Measurements from ENCODE around the gene NLRC5.

Gene NLRC5

GRCh38 chr16:57027067-57027466 lies 37.7 kb downstream of the NLRC5 start:
- DNase-seq = no peak

- DNase-seq = no peak
Measured at GRCh38 chr16:57028086-57028485, 38.7 kb downstream of the NLRC5 start.

- no peak for DNase-seq
Measured at GRCh38 chr16:57029161-57030160, 40.1 kb downstream of the NLRC5 start.

GRCh38 chr16:57030346-57030902 lies 41.1 kb downstream of the NLRC5 start:
- no peak for DNase-seq

GRCh38 chr16:57031156-57031555 lies 41.8 kb downstream of the NLRC5 start:
- no peak for DNase-seq

GRCh38 chr16:57032346-57032745 lies 43.0 kb downstream of the NLRC5 start:
- no peak for DNase-seq

- no peak for DNase-seq
Measured at GRCh38 chr16:57032931-57033330, 43.6 kb downstream of the NLRC5 start.

GRCh38 chr16:57036315-57036714 lies 47.0 kb downstream of the NLRC5 start:
- no peak for DNase-seq

- DNase-seq = no peak
Measured at GRCh38 chr16:57036945-57037344, 47.6 kb downstream of the NLRC5 start.

GRCh38 chr16:57038166-57038565 lies 48.8 kb downstream of the NLRC5 start:
- DNase-seq = no peak

GRCh38 chr16:57039148-57039812 lies 49.9 kb downstream of the NLRC5 start:
- no peak for DNase-seq

- DNase-seq = no peak
Measured at GRCh38 chr16:57041182-57042156, 52.1 kb downstream of the NLRC5 start.

GRCh38 chr16:57042157-57043111 lies 53.1 kb downstream of the NLRC5 start:
- no peak for DNase-seq

GRCh38 chr16:57043248-57043647 lies 53.9 kb downstream of the NLRC5 start:
- no peak for DNase-seq

GRCh38 chr16:57044931-57045693 lies 55.8 kb downstream of the NLRC5 start:
- DNase-seq = no peak

- DNase-seq = no peak
Measured at GRCh38 chr16:57045694-57046381, 56.5 kb downstream of the NLRC5 start.

- DNase-seq = no peak
Measured at GRCh38 chr16:57048095-57048494, 58.7 kb downstream of the NLRC5 start.

- no peak for DNase-seq
Measured at GRCh38 chr16:57049678-57050077, 60.3 kb downstream of the NLRC5 start.

GRCh38 chr16:57051696-57052228 lies 62.4 kb downstream of the NLRC5 start:
- DNase-seq = no peak

- DNase-seq = no peak
Measured at GRCh38 chr16:57053206-57053605, 63.8 kb downstream of the NLRC5 start.

All from GOT3 (cell line).